Panc1 (cell line): ENCODE measurements around the gene CACNA2D3. TPM values are rescaled to one million over a fixed set of nuclear protein-coding genes. Genes with fewer than 3 reads are reported as not detected.

Source experiments
- ATAC-seq: fragments of 200-7000 bp; cut with Tn5 transposase; 2 replicates; pipeline ENCODE4 v1.9.1; 2020; ENCODE audit warnings: mild to moderate bottlenecking, moderate library complexity
- BruUV-seq: library from RNA; stranded (reverse); fragments of 400-500 nt; replicated peaks from 2 replicates; lab custom pipeline; 2021; lab: Mats Ljungman, UMichigan
- CTCF ChIA-PET: fragments of 300-600 bp; sonication (Branson Sonifier 250); formaldehyde crosslinking; loops from one replicate; lab custom pipeline; 2022; ENCODE audit warnings: antibody characterized with exemption; lab: Charles Lee
- POLR2A ChIA-PET: fragments of 300-600 bp; sonication (Branson Sonifier 250); formaldehyde crosslinking; loops from one replicate; lab custom pipeline; 2022; ENCODE audit warnings: antibody characterized with exemption; lab: Charles Lee
- DNase-seq: peaks from one replicate; pipeline ENCODE4 v3.0.0-alpha.2; 2010; ENCODE audit warnings: low read depth, low spot score
- H3K27ac ChIP-seq: 2 replicates; pipeline ENCODE4 v1.5.1; 2011; ENCODE audit warnings: mild to moderate bottlenecking, low read length, inconsistent platforms
- H3K27me3 ChIP-seq: fragments of 200-500 bp; sonication (Bioruptor generic); 2 replicates; pipeline ENCODE4 v1.6.0; 2014; ENCODE audit warnings: low read length, inconsistent platforms; ENCODE audit not compliant: control insufficient read depth, insufficient read depth
- H3K36me3 ChIP-seq: fragments of 200-500 bp; sonication (Bioruptor generic); 2 replicates; pipeline ENCODE4 v1.5.1; 2014; ENCODE audit warnings: inconsistent platforms, mild to moderate bottlenecking, low read length, moderate library complexity; ENCODE audit not compliant: control insufficient read depth, insufficient read depth
- H3K4me1 ChIP-seq: 2 replicates; pipeline ENCODE4 v1.5.1; 2011; ENCODE audit warnings: inconsistent platforms, mild to moderate bottlenecking, low read length, moderate library complexity; ENCODE audit not compliant: control insufficient read depth, insufficient read depth
- H3K4me3 ChIP-seq, 2 experiments: 2 replicates each; pipeline ENCODE4 v1.5.1; 2011 to 2012; ENCODE audit warnings: low read depth in 2 of 2, low read length in 2 of 2, mild to moderate bottlenecking in 2 of 2, inconsistent platforms in 1 of 2, moderate library complexity in 1 of 2
- H3K9me3 ChIP-seq: fragments of 200-500 bp; sonication (Bioruptor generic); 2 replicates; pipeline ENCODE4 v1.5.1; 2014; ENCODE audit warnings: low read depth, mild to moderate bottlenecking, inconsistent platforms, low read length, moderate library complexity; ENCODE audit not compliant: control insufficient read depth, insufficient read depth
- POLR2AphosphoS5 ChIP-seq: IDR thresholded peaks from 2 replicates; pipeline ENCODE4 v1.6.1; 2012; ENCODE audit warnings: mild to moderate bottlenecking, low read depth, low read length, moderate library complexity
- SIN3A ChIP-seq: IDR thresholded peaks from 2 replicates; pipeline ENCODE4 v1.6.1; 2012; ENCODE audit warnings: low read depth, mild to moderate bottlenecking, low read length, moderate library complexity, borderline replicate concordance; ENCODE audit not compliant: insufficient read depth
- TCF7L2 ChIP-seq: IDR thresholded peaks from 2 replicates; pipeline ENCODE4 v1.6.1; 2011; ENCODE audit warnings: mild to moderate bottlenecking, low read depth, low read length, inconsistent platforms
- in situ Hi-C: cut with HindIII; loops from 2 replicates; pipeline ENCODE4 v1.10.0; 2016; ENCODE audit warnings: low sequenced_read_pairs, low pct_unique_long_range_greater_than_20kb
- intact Hi-C: fragments of 100-400 bp; cut with micrococcal nuclease; formaldehyde crosslinking; loops from one replicate; pipeline ENCODE4 v1.10.0; 2022; ENCODE audit not compliant: unreplicated experiment
- total RNA-seq: library from RNA; stranded (reverse); gene quantifications from one replicate; pipeline ENCODE4 v1.2.1, GENCODE V29; 2021; ENCODE audit not compliant: unreplicated experiment
- TF ChIP-seq, protein P1 (sequence below): fragments of 450-650 bp; IDR thresholded peaks from 2 replicates; pipeline ENCODE4 v1.5.1; 2017; ENCODE audit warnings: mild to moderate bottlenecking
- TF ChIP-seq, protein P2 (sequence below), 2 experiments: IDR thresholded peaks; 2 replicates each; pipeline ENCODE4 v1.6.1; 2011 to 2012; ENCODE audit warnings: low read depth in 2 of 2, control low read depth in 1 of 2, low read length in 1 of 2, mild to moderate bottlenecking in 1 of 2, moderate library complexity in 1 of 2; ENCODE audit not compliant: insufficient read depth in 1 of 2

The CACNA2D3 gene
- total RNA-seq, 1 experiment from 2014 or later, result 0.41 TPM

DNA sequence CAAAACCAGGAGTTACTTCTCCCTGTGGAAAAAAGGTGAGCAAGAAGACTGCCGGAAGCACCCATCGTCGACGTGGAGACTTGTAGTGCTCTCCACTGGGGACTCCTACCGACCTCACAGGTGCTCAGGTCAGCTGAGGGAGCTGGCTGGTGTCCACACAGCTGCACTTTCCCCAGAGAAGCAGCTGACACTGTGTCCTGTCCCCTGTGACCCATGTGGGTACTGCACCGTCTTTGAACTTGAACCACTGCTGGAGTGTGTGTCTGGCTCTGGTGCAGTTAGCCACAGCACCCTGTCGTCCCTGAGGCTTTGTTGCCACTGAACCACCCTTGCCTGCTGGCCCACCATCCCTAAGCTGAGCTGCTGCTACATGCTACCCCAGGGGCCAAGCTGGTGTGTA is 270.8 kb downstream of the CACNA2D3 start:
- Histone ChIP-seq H3K27ac (no peak overlapping the region), H3K4me3 (no peak overlapping the region), H3K27me3 (no peaks in the 10 kb centered on the region; the same call in 1 of the 2 replicates), H3K9me3 (no peaks in the 10 kb centered on the region), H3K4me1 (no peaks in the 10 kb centered on the region), H3K36me3 (no peaks in the 10 kb centered on the region)
- no TSS peak for BruUV-seq
- intact Hi-C loops, result no loop called here
- ChIA-PET POLR2A (no interaction called here), CTCF (interaction anchor here (0.5 kb wide), 1 partner anchor 35 kb away, joined by 5 read pairs; no protein-coding TSS in a partner anchor)
- TF ChIP-seq POLR2AphosphoS5 (no peak), TCF7L2 (no peak), SIN3A (no peak)
- TF ChIP-seq, protein P1, sequence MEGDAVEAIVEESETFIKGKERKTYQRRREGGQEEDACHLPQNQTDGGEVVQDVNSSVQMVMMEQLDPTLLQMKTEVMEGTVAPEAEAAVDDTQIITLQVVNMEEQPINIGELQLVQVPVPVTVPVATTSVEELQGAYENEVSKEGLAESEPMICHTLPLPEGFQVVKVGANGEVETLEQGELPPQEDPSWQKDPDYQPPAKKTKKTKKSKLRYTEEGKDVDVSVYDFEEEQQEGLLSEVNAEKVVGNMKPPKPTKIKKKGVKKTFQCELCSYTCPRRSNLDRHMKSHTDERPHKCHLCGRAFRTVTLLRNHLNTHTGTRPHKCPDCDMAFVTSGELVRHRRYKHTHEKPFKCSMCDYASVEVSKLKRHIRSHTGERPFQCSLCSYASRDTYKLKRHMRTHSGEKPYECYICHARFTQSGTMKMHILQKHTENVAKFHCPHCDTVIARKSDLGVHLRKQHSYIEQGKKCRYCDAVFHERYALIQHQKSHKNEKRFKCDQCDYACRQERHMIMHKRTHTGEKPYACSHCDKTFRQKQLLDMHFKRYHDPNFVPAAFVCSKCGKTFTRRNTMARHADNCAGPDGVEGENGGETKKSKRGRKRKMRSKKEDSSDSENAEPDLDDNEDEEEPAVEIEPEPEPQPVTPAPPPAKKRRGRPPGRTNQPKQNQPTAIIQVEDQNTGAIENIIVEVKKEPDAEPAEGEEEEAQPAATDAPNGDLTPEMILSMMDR, result no peak
- TF ChIP-seq, protein P2, sequence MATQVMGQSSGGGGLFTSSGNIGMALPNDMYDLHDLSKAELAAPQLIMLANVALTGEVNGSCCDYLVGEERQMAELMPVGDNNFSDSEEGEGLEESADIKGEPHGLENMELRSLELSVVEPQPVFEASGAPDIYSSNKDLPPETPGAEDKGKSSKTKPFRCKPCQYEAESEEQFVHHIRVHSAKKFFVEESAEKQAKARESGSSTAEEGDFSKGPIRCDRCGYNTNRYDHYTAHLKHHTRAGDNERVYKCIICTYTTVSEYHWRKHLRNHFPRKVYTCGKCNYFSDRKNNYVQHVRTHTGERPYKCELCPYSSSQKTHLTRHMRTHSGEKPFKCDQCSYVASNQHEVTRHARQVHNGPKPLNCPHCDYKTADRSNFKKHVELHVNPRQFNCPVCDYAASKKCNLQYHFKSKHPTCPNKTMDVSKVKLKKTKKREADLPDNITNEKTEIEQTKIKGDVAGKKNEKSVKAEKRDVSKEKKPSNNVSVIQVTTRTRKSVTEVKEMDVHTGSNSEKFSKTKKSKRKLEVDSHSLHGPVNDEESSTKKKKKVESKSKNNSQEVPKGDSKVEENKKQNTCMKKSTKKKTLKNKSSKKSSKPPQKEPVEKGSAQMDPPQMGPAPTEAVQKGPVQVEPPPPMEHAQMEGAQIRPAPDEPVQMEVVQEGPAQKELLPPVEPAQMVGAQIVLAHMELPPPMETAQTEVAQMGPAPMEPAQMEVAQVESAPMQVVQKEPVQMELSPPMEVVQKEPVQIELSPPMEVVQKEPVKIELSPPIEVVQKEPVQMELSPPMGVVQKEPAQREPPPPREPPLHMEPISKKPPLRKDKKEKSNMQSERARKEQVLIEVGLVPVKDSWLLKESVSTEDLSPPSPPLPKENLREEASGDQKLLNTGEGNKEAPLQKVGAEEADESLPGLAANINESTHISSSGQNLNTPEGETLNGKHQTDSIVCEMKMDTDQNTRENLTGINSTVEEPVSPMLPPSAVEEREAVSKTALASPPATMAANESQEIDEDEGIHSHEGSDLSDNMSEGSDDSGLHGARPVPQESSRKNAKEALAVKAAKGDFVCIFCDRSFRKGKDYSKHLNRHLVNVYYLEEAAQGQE (IDR thresholded peaks at IDR 0.05; ENCODE audit: insufficient read depth in 1 of 2, low read depth in 2 of 2, low read length in 1 of 2), result no peak
- ATAC-seq (no peak; the same call in 1 of the 2 replicates), DNase-seq (no peak)
- in situ Hi-C loops, result no loop called here

DNA sequence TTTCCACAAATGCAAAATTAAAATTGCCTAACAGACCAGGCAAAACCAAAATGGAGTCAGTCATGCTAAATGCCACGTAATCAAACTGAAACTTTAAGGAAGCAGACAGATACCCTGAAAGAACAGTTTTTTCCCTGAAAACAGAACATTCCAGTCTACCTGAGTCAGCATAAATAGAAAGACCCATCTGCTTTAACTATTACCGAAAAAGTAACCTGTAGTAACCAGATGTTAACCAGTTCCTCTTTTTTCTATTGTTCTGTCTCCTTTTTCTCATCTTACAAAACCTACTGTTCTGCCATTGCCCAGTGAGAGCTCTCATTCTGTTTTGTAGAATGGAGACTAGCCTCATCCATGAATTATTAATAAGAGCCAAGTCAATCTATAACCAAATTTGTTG is 286.0 kb downstream of the CACNA2D3 start:
- ChIA-PET POLR2A (no interaction called here), CTCF (no interaction called here)
- intact Hi-C loops, result no loop called here
- H3K27ac ChIP-seq, result no peak overlapping the region
- ATAC-seq (no peak), DNase-seq (no peak)
- in situ Hi-C loops, result no loop called here
- no peak overlapping the region for H3K4me3 ChIP-seq
- TF ChIP-seq SIN3A, result no peak
- TF ChIP-seq POLR2AphosphoS5, result no peak
- TF ChIP-seq, protein P2 (IDR thresholded peaks at IDR 0.05; ENCODE audit: insufficient read depth in 1 of 2, low read depth in 2 of 2, low read length in 1 of 2), result no peak
- TF ChIP-seq, protein P1, result no peak
- no peak for TF ChIP-seq TCF7L2
- BruUV-seq, result no TSS peak
- no peaks in the 10 kb centered on the region for H3K4me1 ChIP-seq
- H3K27me3 ChIP-seq, result no peaks in the 10 kb centered on the region; the same call in 1 of the 2 replicates
- no peaks in the 10 kb centered on the region for H3K9me3 ChIP-seq
- H3K36me3 ChIP-seq, result no peaks in the 10 kb centered on the region
